ENCODE data around the gene CDC37.
"Not testable (repeated sequence)": the region's sequence is repeated elsewhere in the genome, so short reads cannot be mapped to it uniquely, and the experiment has no call there.

CDC37 gene

DNA sequence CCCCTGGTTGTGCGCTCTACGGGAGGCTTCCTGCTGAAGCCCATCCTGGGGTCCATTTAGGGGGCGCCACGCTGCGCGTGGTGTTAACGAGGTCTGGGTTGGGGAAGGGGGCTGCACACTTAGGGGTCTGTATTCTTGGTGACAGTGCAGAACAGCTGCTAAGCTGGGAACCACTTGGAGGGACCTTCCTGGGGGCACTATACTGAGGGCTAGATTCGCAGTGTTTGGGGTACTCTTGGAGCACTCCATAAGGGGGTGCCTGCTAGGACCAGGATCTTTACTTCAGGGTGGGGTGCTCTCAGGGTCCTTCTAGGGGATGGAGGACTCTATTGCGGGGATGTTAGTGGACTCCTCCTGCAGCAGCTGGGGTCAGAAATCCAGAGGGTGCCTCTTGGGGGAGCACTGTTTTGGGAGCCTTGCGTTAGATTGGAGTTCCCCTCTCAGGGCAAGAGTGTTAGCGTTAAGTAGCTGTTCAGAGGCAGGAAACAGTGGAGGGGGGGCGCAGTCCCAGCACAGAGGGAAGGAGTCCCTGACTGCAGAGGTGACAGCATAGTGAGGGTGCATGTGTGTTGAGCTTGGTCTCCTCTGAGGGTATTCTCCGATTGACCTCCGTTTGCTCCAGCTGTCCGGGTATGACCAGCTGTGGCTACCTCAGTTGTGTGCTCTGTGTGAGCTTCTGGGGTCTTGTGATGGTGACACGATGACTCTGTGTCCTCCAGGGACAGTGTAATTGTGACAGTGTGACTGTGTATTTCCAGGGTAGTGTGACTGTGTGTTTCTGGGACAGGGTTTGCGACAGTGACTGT, 18.1 kb upstream of the CDC37 start:
- in situ Hi-C loops (cut with HindIII; ENCODE audit: low pct_ligation_motif_present, low pct_unique_long_range_greater_than_20kb, low sequenced_read_pairs): no loop called here
- DNase-seq: no peak

DNA sequence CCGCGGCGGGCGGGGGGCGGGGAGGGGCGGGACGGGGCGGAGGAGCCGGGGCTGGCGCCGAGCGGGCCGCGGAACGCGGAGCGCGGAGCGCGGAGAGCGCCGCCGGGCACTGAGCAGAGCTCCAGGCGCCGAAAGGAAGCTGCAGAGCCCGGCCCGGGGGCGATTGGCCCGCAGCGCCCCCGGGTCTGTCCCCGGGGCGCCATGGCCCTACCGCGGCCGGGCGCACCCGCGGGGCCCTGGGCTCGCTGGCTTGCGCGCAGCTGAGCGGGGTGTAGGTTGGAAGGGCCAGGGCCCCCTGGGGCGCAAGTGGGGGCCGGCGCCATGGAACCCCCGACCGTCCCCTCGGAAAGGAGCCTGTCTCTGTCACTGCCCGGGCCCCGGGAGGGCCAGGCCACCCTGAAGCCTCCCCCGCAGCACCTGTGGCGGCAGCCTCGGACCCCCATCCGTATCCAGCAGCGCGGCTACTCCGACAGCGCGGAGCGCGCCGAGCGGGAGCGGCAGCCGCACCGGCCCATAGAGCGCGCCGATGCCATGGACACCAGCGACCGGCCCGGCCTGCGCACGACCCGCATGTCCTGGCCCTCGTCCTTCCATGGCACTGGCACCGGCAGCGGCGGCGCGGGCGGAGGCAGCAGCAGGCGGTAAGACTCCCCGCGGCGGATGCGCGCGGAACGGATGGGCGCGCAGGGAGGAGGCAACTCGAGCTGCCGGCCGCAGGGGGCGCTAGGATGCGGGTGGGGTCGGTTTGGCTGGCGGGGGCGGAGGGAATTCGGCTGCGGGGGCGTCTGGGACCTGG, 17.3 kb upstream of the CDC37 start, which contains the start of gene PDE4A:
PDE4A (plus strand) TSS at position 95 of the 796 bp plus-strand sequence; CDS start at position 322, 227 bp downstream.
- peak; percentile 60 for DNase-seq
- in situ Hi-C loops (cut with HindIII; ENCODE audit: low pct_ligation_motif_present, low pct_unique_long_range_greater_than_20kb, low sequenced_read_pairs): no loop called here

DNA sequence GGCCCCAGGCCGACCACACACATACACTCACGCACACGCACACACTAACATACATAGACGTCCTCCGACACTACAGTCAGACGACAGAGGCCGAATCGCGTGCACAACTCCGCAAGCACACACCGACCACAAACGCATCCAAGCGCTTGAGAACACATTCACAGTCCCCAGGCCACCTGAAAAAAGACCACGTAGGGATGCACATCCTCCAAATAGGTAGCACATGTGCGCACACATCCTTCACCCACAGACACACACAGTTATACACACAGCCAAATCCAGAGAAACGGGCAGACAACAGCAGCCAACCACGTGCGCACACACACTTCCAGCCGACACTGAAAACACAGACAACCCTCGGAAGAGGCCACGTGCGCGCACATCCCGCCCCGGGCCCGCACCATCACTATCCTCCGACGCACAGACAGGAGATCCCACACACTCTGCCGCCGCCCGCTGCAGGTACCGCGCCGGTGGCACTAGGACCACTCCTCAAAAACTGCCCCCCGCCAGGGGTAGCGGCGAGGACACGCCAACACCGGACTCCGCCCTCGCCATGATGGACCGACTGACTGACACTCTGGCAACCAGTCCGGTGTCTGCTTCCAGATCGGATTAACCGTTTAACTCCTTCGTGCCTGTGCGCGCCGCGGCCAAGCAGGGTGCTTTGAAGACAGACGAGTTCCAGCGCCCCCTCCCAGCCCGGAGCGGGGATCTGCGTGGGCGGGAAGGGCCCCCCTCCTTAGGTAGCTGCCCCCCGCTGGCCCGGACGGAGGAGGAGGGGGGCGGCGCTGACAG, 16.5 kb upstream of the CDC37 start:
- in situ Hi-C loops (cut with HindIII; ENCODE audit: low pct_ligation_motif_present, low pct_unique_long_range_greater_than_20kb, low sequenced_read_pairs): no loop called here
- peak; percentile 72 for DNase-seq

DNA sequence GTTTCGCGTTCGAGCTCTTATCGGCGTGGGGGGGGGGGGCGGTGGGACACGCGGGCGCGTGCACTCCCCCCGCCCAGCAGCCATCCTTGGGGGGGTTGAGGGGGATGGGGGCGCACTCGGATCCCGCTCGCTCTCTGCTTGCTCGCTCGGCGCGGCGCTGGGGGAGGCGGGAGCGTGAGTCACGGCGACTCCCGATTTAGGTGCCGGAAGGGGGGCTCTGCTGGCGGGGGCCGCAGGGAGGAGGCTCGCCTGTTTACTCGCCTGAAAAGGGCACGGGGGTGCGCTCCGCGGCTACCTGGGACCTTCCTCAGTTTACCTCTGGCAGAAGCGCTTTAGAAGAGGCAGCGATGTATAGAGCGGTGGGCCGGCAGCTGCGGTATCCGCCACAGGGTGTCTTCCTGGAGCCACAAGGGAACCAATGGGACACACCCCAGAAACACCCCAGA, 15.9 kb upstream of the CDC37 start:
- in situ Hi-C loops (cut with HindIII; ENCODE audit: low pct_ligation_motif_present, low pct_unique_long_range_greater_than_20kb, low sequenced_read_pairs): no loop called here
- DNase-seq: no peak

DNA sequence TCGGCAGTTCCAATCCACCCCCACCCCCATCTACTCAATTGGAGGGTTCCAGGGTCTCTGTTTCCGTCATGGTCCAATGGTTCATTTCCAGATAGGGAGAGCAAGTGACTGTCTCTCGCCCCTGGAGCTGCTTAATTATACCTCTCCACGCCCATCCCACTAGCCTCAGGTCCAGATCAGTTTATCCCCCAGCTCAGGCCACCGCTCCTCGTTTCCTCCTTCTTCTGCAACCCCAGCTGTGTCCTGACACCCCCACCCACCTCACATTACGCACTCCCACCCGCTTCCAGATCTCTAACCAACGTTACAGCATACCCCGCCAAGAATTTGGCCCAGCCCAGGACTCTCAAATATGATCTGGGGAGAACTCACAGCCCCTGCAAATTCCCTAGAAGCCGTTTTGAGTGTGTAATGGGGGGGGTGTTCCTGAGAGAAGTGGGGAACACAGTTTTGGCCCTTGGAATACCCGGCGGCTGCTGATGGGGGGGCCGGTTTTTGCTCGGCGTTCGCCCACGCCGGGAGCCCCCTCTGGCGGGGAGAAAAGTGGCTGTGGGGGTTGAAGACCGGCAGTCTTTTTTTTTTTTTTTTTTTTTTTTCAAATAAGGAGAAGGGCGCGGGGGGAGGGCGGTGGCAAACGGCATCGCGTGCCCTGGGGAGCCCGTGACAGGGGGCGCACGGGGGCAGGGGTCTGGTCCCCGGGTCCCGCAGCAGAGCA, 15.3 kb upstream of the CDC37 start:
- in situ Hi-C loops (cut with HindIII; ENCODE audit: low pct_ligation_motif_present, low pct_unique_long_range_greater_than_20kb, low sequenced_read_pairs): no loop called here
- DNase-seq: no peak

DNA sequence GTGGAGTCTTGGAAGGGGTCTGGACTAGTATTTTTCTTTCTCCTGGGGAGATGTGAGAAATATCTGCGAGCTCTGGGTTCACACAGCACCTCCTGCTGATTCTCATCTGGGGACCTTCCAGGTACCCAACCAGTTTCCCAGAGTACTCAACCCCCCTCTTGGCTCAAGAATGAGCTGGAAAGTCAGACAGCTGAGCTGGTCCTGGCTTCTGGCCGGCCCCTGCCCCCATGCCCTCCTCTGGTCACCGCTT, 14.8 kb upstream of the CDC37 start:
- no peak for DNase-seq

DNA sequence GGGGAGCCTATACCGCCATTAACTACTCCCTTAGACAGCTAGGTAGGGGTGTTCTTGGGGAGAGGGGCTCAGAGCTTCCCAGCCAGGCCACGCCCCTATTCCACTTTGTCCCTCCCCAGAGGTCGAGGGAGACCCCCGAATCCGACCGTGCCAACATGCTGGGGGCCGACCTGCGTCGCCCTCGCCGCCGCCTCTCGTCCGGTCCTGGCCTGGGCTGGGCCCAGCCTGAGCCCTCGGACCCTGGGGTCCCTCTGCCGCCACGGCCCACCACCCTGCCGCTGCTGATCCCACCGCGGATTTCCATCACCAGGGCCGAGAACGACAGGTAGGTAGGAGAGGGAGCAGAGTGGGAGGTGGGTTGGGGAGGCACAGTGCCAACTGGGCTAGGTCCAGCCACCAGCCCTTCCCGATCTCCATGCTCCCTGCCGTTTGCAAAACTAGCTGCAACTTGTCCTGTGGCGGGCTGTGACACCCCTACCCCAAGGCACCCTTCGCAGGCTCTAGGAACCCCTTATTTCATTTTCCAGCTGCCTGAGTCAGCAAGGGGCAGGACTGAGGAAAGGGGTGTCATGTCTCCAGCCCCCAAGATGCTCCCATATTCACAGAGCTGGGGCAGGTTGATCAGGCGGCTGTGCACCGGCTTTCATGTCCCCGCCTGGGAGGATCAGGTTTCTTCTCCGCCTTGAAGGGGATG, 14.3 kb upstream of the CDC37 start:
- in situ Hi-C loops (cut with HindIII; ENCODE audit: low pct_ligation_motif_present, low pct_unique_long_range_greater_than_20kb, low sequenced_read_pairs): no loop called here
- DNase-seq: no peak

More for the DNA sequence above, 14.8 kb upstream of the CDC37 start:
- in situ Hi-C loops (cut with HindIII; ENCODE audit: low pct_ligation_motif_present, low pct_unique_long_range_greater_than_20kb, low sequenced_read_pairs): no loop called here

DNA sequence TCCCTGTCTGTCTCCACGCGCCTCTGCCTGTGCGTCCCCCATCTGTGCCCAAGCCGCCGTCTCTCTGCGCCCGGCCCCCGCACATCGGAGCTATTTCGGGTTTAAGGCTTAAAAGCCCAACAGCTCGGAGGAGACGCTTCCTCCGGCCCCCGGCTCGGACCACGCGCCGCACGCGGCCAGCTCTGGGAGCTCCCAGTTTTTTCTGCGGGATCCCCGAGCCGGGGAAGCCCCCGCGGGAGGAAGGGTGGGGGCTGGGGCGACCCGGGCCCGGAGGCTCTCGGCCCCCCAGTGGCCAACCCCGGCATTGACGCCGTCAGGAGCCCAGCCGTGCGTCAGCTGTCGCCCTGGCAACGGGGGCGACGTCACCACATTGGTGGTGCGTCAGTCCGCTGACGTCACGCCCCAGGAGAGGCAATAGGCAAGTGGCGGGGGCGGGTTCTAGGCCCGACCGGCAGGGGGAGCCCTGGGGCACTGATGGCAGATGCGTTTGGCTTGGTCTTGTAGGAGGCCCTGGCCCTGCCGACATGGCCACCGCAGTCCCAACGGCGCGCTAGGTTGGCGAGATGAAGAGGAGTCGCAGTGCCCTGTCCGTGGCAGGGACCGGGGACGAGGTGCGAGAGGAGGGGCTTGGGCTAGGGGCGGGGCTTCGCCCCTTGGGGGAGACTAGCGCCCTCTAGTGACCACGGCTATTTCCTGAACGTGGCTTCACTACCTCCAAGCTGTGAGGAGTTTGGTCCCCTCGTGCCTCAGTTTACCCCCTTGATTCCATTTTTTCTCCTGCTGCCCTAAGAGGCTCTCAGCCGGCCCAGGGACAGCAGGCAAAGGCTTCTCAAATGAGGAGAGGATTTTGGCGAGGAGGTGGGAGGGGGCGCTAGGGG, 13.3 kb upstream of the CDC37 start:
- peak; percentile 86 for DNase-seq
- in situ Hi-C loops (cut with HindIII; ENCODE audit: low pct_ligation_motif_present, low pct_unique_long_range_greater_than_20kb, low sequenced_read_pairs): no loop called here

DNA sequence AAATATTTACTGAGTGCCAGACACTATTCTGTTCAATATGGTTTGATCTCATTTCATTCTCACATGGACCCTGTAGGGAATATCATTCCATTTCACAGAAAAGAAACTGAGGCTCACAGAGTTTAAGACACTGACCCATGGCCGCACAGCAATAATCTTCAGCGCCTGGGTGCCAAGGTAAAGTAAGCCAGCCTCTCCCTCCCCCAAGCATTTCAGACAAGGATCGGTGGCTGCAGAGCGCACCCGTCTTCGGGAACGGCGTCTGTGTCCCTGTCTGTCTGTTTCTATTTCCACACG, 12.7 kb upstream of the CDC37 start:
- no peak for DNase-seq

DNA sequence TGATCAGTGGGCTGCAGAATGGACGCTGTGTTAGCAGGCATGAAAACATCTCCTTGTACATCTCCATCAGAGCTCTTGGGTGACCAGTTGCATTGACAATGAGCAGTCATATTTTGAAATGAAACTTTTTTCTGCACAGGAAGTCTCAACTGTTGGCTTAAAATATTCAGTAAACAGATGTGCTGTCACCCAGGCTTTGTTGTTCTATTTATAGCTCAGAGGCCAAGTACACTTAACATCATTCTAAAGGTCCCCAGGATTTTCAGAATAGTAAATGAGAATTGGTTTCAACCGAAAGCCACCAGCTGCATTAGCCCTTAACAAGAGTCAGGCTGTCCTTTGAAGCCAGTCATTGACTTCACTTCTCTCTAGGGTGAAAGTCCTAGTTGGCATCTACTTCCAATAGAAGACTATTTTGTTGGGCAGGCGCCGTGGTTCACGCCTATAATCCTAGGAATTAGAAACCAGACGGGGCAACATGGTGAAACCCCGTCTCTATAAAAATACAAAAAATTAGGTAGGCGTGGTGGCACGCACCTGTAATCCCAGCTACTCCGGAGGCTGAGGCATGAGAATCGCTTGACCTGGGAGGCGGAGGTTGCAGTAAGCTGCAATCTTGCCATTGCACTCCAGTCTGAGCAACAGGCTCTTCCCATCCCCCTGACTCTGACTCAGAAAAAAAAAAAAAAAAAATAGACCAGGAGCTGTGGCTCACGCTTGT, 9.1 kb upstream of the CDC37 start:
- DNase-seq: no peak
- in situ Hi-C loops (cut with HindIII; ENCODE audit: low pct_ligation_motif_present, low pct_unique_long_range_greater_than_20kb, low sequenced_read_pairs): no loop called here

More for the DNA sequence above, 12.7 kb upstream of the CDC37 start:
- in situ Hi-C loops (cut with HindIII; ENCODE audit: low pct_ligation_motif_present, low pct_unique_long_range_greater_than_20kb, low sequenced_read_pairs): no loop called here

DNA sequence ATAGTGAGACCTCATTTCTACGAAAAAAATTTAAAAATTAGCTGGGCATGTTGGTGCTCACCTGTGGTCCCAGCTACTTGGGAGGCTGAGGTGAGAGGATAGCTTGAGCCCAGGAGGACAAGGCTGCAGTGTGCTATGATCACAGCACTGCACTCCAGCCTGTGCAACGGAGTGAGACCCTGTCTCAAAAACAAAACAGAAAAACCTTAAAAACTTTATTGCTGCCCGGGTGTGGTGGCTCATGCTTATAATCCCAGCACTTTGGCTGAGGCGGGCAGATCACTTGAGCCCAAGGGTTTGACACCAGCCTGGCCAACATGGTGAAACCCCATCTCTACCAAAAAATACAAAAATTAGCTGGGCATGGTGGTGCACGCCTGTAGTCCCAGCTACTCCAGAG, 7.9 kb upstream of the CDC37 start:
- DNase-seq; in situ Hi-C loops (cut with HindIII; ENCODE audit: low pct_ligation_motif_present, low pct_unique_long_range_greater_than_20kb, low sequenced_read_pairs): not testable (repeated sequence)

DNA sequence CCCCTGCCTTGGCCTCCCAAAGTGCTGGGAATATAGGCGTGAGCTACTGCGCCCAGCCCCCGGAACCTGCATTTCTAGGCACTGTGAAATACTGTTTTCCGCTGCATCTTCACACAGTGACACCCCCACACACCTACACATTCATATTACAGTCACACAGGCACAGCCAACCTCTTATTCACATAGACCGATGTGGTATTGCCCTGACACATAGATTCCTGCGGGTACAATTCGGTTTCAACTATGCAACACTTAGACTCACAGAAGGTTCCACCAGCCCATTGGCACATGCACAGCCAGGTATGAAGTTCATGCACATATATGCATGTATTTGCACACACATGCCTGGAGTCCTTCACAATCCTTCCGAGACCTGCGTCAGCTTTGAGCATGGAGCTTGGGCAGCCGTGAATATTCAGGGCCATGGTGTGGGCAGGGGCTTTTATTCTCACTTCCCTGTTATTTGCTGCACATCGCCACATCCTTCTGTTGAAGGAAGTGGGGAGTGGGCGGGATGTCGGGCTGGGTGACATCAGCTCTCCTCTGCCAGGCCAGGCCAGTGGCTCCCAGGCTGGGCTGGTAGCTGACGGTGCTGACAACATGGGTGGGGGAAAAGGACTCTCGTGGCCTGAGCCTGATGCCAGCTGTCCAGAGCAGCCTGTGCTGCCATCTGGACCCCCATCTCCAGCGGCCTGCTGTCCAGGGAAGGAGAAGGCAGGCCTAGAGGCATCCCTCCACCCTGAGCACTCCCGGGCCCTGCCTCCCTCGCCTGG, 5.4 kb upstream of the CDC37 start:
- in situ Hi-C loops (cut with HindIII; ENCODE audit: low pct_ligation_motif_present, low pct_unique_long_range_greater_than_20kb, low sequenced_read_pairs): no loop called here

DNA sequence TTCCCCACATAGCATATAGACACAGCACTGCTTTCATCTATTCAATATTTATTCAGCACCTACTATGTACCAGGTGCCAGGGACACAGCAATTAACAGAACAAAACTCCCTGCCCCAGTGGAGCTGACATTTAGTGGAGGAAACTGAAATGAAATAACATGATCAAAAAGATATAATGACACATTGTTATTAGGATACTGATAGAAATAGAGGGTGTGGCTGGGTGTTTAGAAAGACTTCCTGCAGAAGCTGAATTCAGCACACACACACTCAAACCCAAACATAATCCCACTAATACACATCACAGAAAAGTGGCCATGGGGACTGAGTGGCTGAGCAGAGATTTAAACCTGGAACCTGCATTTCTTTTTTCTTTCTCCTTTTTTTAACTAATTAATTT, 3.8 kb upstream of the CDC37 start:
- in situ Hi-C loops (cut with HindIII; ENCODE audit: low pct_ligation_motif_present, low pct_unique_long_range_greater_than_20kb, low sequenced_read_pairs): no loop called here
- no peak for DNase-seq

More for the DNA sequence above, 5.4 kb upstream of the CDC37 start:
- DNase-seq: no peak

DNA sequence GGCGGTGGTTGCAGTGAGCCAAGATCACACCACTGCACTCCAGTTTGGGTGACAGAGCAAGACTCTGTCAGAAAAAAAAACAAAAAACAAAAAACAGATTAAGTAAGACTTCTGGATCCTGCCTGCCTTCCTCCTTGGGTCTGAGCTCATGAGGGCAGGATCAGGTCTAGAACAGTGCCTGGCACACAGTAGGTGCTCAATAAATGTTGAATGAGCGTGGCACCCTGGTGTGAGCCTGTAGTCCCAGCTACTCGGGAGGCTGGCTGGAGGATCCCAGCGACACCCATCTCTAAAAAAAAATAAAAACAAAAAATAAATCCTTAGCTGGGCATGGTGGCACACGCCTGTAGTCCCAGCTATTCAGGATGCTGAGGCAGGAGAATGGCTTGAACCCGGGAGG, 2.8 kb upstream of the CDC37 start:
- in situ Hi-C loops (cut with HindIII; ENCODE audit: low pct_ligation_motif_present, low pct_unique_long_range_greater_than_20kb, low sequenced_read_pairs): no loop called here
- no peak for DNase-seq

DNA sequence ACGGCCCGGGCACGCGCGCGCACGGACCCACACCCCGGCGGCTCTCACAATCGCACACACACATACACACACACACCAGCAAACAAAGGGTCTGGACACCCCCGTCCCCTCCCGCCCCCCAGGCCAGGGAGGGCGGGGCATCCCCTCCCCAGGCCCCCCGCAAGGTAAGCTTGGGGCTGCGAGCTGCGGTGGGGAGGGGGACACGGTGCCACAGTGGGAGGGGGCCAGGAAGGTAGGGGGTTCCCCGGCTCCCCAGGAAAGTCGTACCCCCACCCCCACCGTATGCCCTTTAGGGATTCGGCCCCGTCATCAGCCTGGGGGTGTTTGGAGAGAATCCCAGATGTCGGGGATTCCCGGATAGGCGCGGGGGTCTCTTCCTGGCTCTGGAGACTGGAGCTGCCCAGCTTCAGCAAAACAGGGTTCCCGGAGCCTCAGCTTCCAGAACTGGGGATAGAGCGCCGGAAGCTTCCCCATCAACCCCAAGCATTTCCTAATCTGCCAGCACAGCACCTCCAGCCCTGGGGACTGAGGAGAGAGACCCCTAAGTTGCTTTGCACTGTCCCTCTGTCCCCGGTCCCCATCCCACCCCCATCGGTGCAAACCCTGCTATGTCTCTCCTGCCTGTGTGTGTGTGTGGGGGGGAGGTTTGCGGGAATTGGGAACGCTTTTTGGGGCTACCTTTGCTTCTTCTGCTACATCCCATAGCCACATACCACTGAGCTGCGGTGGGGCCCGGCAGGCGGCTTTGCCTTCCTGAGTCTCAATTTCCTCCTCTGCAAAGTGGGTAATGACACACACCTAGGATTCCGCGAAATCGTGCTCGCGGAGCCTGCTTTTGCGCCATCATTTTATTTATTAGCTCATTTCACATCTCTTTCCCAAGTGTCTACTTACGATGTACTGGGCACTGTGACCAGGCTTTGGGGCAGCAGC, 1.8 kb upstream of the CDC37 start:
- in situ Hi-C loops (cut with HindIII; ENCODE audit: low pct_ligation_motif_present, low pct_unique_long_range_greater_than_20kb, low sequenced_read_pairs): no loop called here

More for the DNA sequence above, 1.8 kb upstream of the CDC37 start:
- DNase-seq: no peak
